ENCODE data around the gene PLAGL2.
"Not testable (repeated sequence)": the region's sequence is repeated elsewhere in the genome, so short reads cannot be mapped to it uniquely, and the experiment has no call there.

The PLAGL2 gene

DNA sequence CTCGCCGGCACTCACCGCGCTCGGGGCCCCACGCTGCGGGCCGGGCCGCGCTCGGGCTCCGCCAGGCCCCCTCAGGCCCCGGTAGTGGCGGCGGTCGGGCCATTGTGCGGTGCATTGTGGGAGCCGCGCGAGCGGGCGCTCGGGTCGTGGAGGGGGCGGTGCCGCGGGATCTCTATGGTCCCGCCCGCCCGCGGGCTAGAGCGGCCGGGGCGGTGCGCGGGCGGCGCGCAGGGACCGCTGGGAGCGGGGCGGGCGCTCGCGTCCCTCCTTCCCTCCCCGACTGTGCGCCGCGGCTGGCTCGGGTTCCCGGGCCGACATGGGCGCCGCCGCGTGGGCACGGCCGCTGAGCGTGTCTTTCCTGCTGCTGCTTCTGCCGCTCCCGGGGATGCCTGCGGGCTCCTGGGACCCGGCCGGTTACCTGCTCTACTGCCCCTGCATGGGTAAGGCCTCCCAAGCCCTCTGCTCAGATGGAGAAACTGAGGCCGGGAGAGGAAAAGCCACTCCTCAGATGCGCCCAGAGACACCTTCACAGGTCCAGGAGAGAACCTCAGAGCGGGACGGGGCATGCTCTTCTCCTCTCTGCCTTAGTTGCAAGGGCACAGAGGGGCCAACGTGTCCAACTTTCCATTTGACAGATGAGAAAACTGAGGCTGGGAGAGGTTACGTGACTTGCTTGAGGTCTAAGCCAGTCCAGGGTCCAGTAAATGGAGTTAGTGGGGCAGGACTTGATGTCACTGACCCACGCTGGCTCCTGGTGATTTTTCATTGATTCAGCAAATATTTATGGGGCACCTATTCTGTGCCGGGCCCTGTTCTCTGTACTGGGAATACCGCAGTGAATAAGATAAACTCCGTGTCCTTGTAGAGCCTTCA, at the start of gene PLAGL2, which contains the start of gene POFUT1:
Gene PLAGL2 (minus strand): TSS at position 118 of the 873 bp plus-strand sequence. CDS start 5,565 bp downstream, outside the sequence.
Gene POFUT1 (plus strand): TSS at position 255 of the 873 bp plus-strand sequence. CDS start 62 bp downstream, at position 317.
- peak; percentile 88 for DNase-seq

DNA sequence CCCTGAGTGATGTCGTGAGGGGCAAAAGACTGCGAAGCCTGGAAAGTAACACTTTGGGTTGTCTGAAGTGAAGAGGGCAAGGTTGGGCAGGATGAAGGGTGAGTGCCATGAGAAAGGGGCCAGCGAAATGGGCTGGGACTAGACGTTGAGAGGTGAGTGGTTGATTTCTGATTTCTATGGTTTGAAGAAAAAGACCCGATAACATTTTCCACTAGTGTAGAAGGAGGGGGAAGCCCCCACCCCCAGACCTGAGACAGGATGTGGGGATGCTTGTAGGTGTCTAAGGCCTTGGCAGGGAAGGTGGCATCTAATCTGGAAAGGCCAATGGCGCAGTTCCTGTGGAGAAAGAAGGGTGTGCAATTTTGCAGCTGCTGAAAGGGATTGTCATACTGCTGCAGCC, 44.6 kb upstream of the PLAGL2 start:
- DNase-seq: peak; percentile 8

DNA sequence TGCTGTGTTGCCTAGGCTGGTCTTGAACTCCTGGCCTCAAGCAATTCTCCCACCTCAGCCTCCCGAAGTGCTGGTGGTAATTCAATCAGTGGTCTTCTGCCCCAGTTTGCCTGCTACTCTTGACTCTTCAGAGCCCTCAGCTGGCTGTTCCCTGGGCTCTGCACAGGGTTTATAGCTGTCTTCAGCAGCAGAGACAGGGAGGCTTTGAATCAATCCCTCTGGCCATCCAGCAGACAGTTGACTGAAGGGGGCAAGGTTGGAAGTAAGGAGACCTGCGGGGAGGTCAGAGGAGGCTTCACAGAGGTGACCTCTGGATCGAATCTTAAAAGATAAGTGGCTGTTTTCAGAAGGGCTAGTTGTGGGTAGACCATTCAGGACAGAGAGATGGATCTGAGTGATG, 43.9 kb upstream of the PLAGL2 start:
- no peak for DNase-seq

DNA sequence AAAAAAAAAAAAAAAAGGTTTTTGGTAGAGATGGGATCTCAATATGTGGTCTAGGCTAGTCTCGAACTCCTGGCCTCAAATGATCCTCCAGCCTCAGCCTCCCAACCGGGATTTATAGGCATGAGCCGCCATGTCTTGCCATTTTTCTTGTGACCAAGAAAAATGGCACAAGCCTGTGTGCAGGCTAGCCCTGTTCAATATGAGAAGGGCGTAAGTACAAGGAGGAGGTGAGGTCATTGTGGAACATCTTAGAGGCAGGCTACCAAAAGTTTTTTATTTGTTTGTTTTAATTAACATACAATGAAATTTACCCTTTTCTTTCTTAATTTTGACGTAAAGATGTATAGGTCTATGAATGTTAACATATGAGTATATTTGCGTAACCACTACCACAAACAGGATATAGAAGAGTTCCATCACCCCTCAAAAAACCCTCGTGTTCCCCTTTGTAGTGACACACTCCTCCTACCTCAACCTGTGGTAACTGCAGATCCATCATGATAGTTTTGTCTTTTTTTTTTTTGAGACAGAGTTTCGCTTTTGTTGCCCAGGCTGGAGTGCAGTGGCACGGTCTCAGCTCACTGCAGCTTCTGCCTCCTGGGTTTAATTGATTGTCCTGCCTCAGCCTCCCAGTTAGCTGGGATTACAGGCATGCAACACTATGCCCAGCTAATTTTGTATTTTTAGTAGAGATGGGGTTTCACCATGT, 41.6 kb upstream of the PLAGL2 start:
- DNase-seq: peak; percentile 56

- DNase-seq: no peak
Measured at GRCh38 chr20:32248043-32248442, 40.5 kb upstream of the PLAGL2 start.

GRCh38 chr20:32246208-32246607, 38.7 kb upstream of the PLAGL2 start:
- DNase-seq: not testable (repeated sequence)

DNA sequence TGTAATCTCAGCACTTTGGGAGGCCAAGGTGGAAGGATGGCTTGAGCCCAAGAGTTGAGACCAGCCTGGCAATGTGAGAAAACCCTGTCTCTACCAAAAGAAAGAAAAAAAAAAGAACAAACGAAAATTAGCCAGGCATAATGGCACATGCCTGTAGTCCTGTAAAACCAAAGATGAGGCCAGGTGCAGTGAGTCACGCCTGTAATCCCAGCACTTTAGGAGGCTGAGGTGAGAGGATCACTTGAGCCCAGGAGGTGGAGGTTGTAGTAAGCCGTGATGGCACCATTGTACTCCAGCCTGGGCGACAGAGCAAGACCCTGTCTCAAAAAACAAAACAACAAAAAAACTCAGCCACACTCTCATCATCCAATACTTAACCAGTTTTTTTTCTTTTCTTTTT, 37.4 kb upstream of the PLAGL2 start:
- no peak for DNase-seq

DNA sequence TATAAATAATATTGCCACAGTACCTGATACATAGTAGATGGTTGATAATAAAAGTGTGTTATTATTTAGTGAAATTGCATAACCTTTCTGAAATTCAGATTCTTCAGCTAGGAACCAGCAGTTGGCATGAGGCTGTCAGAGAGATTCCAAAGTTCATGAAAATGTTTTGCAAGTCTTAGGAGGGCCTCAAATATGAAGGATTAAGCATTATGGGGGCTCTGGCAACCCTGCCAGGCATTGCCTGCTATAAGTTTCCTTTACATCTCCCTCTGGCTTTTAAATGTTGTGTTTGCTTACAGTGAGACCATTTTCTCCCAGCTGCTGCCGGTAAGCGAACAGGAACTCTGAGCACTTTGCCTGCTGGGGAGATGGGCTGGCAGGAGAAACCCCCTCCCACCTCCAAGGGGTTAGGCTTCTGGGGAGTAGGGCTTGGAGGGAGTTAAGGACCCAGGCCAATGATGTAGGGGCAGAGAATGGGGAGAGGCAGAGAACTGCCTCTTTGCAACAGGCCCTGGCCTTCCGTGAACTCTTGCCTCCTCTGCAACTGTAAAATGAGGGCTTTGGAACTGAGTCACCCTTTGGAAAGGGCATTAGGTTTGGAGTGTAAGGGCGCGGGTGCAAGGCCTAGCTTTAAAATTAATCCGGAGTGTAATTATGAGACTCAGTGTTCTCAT, 36.7 kb upstream of the PLAGL2 start:
- DNase-seq: no peak

DNA sequence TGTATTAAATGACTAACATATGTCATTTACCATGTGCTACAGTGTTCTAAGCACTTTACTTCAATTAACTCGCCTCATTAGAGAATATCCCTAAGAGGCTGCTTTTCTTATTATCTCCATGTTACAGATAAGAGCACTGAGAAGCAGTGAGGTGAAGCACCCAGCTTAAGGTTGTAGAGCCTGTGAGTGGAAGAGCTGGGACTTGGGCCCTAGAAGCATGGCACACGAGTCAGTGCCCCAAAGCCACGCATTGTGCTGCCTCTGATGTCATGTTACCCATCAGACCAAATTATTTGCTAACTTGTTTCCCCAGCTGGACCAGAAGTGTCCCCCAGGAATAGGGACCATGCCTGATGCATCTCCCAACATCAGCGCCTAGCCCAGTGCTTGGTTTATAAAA, 34.3 kb upstream of the PLAGL2 start:
- no peak for DNase-seq

DNA sequence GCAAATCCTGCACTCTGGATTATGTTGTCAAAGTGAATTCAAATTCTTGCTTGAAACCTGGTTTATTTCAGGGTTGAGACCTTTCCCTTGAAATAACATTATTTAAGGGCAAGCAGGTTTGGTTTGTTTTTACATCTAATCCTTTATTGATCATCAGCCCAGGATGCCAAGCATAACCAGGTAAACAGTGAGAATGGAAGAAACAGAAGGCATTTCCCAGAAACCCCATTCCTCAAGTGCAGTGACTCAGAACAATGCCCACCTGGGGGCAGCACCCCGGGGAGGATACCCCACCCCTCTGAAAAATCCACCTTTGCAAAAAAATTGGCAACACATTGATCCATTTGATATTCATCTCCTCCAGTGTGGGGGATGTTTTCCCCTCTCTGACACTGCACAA, 32.7 kb upstream of the PLAGL2 start:
- DNase-seq: no peak

- no peak for DNase-seq
Measured at GRCh38 chr20:32238483-32239425, 31.2 kb upstream of the PLAGL2 start.

- DNase-seq: no peak
Measured at GRCh38 chr20:32237419-32237818, 29.9 kb upstream of the PLAGL2 start.

DNA sequence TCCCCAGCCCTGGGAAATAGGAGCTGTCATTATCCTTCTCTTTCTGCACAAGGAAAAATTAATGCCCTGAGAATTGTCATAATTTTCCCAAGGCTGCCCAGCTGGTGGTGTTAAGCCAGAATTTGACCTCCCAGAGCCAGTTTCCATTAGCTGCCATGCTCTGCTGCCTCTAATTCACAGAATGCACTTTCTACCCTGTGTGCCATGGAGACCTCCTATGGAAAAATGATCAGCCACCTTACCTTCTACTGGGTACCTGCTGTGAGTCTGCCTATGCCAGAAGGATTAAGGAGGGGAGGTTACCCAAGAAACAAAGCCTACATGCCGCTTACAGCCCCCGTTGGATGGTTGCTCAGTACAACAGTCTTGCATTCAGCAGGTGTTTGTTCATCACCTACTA, 29.3 kb upstream of the PLAGL2 start:
- no peak for DNase-seq

DNA sequence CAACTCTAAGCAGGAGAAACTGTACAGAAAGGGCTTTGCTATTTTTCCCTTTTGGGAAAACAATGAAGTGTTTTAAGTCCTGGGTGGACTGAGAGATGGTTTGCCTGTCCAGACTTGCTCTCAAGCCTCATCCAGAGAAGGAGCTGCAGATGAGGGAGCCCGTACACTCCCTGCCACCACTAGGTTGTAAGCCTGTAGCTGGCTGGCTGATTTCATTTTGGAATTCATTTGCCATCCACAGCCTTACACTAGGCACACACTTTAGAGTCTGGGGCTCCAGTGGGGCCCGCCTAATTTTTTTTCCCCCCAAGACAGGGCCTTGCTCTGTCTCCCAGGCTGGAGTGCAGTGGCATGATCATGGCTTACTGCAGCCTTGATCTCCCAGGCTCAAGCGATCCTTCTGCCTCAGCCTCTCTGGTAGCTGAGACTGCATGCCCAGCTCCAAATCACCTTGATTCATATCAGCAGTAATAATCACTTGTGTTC, 28.5 kb upstream of the PLAGL2 start:
- no peak for DNase-seq

DNA sequence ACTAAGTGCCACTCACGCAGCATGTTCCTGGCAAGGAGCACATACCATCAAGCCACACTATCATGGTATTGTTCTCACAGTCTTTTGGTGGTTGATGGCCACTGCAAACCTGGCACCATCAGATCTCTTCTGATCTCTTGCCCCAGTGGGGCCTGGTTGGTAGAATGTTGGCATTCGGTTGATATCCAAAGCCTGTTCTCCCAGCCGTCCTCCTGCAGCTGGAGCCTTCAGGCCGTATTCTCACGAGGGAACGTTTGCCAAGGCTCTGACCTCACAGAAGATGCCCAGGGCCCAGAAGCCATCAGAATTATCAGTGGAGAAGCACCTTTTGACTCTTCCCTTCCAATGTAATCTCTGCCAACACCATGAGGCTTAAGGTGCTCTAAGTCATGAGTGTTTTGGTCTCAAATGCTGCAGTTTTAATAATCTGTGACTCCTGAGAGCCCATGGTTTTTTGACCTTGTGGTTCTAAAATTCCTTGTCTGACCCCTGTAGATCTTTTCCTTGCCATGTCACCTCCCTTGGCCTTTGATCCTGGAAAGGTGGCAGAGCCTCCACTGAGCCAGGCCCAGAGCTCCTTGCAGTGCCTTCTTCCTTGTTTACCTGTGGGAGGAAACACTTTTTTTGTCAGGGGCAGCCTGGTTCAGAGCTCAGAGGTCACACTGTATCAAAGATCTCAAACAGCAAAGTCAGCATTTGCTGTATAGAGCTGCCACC, 27.9 kb upstream of the PLAGL2 start:
- DNase-seq: no peak

DNA sequence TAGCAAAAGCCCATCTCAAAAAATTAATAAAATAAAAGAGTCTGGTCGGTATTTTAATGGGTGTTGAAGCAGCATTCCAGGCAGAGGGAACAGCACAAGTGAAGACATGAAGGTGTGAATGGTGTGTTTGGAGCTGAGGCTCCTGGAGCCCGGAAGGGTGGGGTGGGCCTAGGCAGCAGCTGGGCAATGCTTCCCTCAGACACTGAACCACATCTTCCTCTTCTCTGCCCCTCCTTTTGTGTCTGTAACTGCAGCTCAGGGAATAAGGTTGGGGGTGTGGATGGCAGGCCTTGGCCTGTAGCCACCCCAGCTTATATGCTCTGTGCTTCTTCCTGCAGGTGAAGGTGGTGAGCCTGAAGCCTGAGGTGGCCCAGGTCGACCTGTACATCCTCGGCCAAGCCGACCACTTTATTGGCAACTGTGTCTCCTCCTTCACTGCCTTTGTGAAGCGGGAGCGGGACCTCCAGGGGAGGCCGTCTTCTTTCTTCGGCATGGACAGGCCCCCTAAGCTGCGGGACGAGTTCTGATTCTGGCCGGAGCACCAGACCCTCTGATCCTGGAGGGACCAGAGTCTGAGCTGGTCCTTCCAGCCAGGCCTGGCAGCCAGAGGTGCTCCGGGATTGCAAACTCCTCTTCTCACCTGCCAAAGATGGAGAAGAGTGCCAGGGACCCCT, 26.7 kb upstream of the PLAGL2 start:
- no peak for DNase-seq

GRCh38 chr20:32233286-32233685, 25.7 kb upstream of the PLAGL2 start:
- no peak for DNase-seq

GRCh38 chr20:32232326-32232886, 24.9 kb upstream of the PLAGL2 start:
- DNase-seq: no peak

DNA sequence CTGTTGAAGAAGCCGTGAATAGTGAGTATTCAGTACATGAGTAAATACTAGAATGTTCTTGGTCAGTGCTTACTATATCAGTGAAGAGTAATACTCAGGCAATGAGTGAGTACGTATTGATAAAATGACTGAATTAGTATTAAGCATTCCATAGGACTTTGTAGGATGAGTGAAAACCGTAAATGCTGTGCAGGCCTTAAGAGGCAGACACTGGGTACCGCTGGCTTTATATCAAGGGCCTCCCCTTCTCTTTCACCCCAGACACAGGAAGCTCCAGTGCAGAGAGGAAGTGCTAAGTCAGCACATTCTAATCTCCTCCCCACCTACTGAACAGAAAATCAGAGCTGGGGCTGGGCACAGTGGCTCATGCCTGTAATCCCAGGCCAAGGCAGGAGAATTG, 24.3 kb upstream of the PLAGL2 start:
- DNase-seq: peak; percentile 67

DNA sequence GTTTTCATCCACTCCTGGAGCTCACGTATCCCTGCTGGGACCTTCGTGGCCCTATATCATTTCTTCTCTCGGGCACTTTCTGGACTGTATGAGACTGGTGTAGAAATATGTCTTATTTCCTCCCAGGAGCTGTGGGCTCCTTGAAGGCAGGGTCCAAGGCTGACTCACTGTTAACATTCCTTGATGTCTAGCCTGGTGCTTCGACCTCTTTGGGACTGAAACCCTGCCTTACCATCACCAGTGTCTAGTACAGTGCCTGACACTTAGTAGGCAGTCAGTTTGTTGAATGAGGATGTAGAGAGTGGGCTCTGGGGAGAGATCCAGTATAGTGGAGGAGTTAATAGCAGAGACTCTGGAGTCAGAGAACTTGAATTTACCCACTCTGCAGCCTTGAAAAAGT, 23.7 kb upstream of the PLAGL2 start:
- no peak for DNase-seq

DNA sequence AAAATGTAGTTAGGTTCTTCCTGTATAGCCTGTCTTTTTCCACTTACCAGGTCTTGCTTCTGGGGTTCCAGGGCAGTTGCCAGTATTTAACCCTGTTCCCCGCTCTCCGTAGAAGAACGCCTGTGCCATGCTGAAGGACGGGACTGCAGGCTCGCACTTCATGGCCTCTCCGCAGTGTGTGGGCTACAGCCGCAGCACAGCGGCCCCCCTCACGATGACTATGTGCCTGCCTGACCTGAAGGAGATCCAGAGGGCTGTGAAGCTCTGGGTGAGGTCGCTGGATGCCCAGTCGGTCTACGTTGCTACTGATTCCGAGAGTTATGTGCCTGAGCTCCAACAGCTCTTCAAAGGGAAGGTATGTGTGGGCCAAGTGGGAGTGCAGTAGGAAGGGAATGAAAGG, 23.2 kb upstream of the PLAGL2 start:
- DNase-seq: no peak

All from CD4-positive, alpha-beta T cell treated with Interleukin-4 for 4 hours (primary cell).